ENCODE data around the gene EYS. TPM values are rescaled to one million over a fixed set of nuclear protein-coding genes. Genes with fewer than 3 reads are reported as not detected.

EYS gene
- total and polyA plus RNA-seq, 2 experiments from 2014 or later: 0.04 TPM; not detected in 1

DNA sequence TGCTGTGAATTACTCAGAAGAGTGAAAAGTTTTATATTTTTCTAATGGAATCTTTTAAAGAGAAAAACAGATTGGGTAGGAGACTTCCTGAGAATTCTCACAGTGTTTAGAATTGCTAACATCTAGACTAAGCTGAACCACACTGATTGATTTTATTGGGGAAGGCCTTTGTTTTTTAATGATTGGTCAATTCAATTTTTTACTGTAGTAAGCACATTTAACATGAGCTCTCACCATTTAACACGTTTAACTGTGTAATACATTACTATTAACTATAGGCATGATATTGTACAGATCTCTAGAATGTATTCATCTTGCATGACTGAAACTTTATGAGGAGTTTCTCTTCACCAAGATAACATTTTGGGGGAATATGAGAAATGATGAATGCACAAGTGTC lies 1084.1 kb downstream of the EYS start:
- Histone ChIP-seq H3K4me1 (ENCODE audit: insufficient read depth) (no peaks in the 10 kb centered on the region), H2AFZ (no peak overlapping the region), H3K9me2 (ENCODE audit: insufficient read depth) (no peaks in the 10 kb centered on the region), H3K27ac (no peak overlapping the region), H3K79me2 (ENCODE audit: insufficient read depth) (no peaks in the 10 kb centered on the region), H3F3A (ENCODE audit: insufficient read depth) (no peaks in the 10 kb centered on the region), H4K20me1 (ENCODE audit: insufficient read depth) (no peaks in the 10 kb centered on the region), H3K27me3 (replicated peaks; ENCODE audit: insufficient read depth) (no peaks in the 10 kb centered on the region), H3K36me3 (ENCODE audit: low read depth) (no peaks in the 10 kb centered on the region), H3K9me3 (ENCODE audit: low read depth) (no peaks in the 10 kb centered on the region), H3K9ac (no peak overlapping the region), H3K4me3 (no peak overlapping the region), H3K4me2 (ENCODE audit: unreplicated experiment) (no peak overlapping the region)
- no peak for DNase-seq
- WGBS, 2 experiments (ENCODE audit: low coverage in 1 of 2, low lambda C conversion rate in 2 of 2, missing lambda C conversion rate in 2 of 2): 3 to 7% methylated on average over 1 of the region's 1 CpG
- no peak for TF ChIP-seq EZH2 (IDR thresholded peaks at IDR 0.05; ENCODE audit: insufficient read depth, poor library complexity, severe bottlenecking)
- no peak for TF ChIP-seq EZH2phosphoT487 (IDR thresholded peaks at IDR 0.05; ENCODE audit: insufficient read depth, low read depth)
- in situ Hi-C loops (cut with MboI): no loop called here

DNA sequence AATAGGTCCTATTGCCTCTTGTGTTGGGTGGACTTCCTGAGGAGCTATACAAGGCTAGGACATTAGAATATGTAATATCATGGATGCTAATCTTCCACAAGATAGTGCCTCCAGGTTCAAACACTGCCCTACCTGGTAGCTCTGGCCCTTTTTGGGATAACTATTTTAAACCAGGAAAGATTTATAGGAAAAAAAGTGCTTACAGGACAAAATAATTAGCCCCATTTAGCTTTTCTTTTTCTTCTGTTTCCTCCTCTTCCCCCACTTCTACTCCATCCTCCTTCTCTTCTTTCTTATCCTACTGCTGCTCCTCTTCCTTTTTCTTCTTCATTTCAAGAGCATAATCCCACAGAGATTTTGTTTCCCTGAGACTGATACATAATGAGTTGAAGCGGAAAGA lies 1104.0 kb downstream of the EYS start:
- Histone ChIP-seq H3K9me3 (ENCODE audit: low read depth) (no peaks in the 10 kb centered on the region), H3K4me2 (ENCODE audit: unreplicated experiment) (no peak overlapping the region), H3K36me3 (ENCODE audit: low read depth) (no peaks in the 10 kb centered on the region), H3K9me2 (ENCODE audit: insufficient read depth) (no peaks in the 10 kb centered on the region), H3K4me3 (no peak overlapping the region), H3F3A (ENCODE audit: insufficient read depth) (no peaks in the 10 kb centered on the region), H3K9ac (no peak overlapping the region), H3K27me3 (replicated peaks; ENCODE audit: insufficient read depth) (no peaks in the 10 kb centered on the region), H3K79me2 (ENCODE audit: insufficient read depth) (no peaks in the 10 kb centered on the region), H2AFZ (no peak overlapping the region), H3K27ac (no peak overlapping the region), H4K20me1 (ENCODE audit: insufficient read depth) (no peaks in the 10 kb centered on the region), H3K4me1 (ENCODE audit: insufficient read depth) (no peaks in the 10 kb centered on the region)
- no peak for TF ChIP-seq EZH2 (IDR thresholded peaks at IDR 0.05; ENCODE audit: insufficient read depth, poor library complexity, severe bottlenecking)
- no peak for TF ChIP-seq EZH2phosphoT487 (IDR thresholded peaks at IDR 0.05; ENCODE audit: insufficient read depth, low read depth)
- DNase-seq: no peak
- WGBS, 2 experiments (ENCODE audit: low coverage in 1 of 2, low lambda C conversion rate in 2 of 2, missing lambda C conversion rate in 2 of 2): 10 to 11% methylated on average over 1 of the region's 1 CpG
- in situ Hi-C loops (cut with MboI): no loop called here

DNA sequence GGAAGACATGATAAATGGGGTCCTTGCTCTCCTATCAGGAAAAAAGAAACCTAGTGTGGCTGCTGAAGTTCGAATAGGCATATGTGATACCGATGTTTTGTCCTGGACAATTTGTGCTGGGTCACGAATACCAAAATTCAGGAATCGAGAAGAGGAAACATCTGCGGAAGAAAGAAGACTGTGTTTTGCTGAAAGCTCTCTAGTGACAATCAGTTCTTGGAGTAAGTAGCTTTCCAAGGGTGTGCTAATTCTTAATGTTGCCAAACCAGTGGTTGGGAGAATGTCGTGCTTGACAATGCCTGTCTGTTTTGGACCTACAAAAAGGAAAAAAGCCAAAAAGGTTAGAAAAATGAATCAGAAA lies 1115.4 kb downstream of the EYS start:
- DNase-seq: no peak
- no peaks in the 10 kb centered on the region for H3F3A ChIP-seq (ENCODE audit: insufficient read depth)
- in situ Hi-C loops (cut with MboI): no loop called here
- 47 to 54% methylated on average over 6 of the region's 6 CpGs for whole genome bisulfite sequencing, 2 experiments (ENCODE audit: low coverage in 1 of 2, low lambda C conversion rate in 2 of 2, missing lambda C conversion rate in 2 of 2)
- H4K20me1 ChIP-seq (ENCODE audit: insufficient read depth): no peaks in the 10 kb centered on the region
- no peak overlapping the region for H2AFZ ChIP-seq
- H3K27me3 ChIP-seq (replicated peaks; ENCODE audit: insufficient read depth): no peaks in the 10 kb centered on the region
- H3K36me3 ChIP-seq (ENCODE audit: low read depth): no peaks in the 10 kb centered on the region
- H3K4me2 ChIP-seq (ENCODE audit: unreplicated experiment): no peak overlapping the region
- TF ChIP-seq EZH2phosphoT487 (IDR thresholded peaks at IDR 0.05; ENCODE audit: insufficient read depth, low read depth) (no peak), EZH2 (IDR thresholded peaks at IDR 0.05; ENCODE audit: insufficient read depth, poor library complexity, severe bottlenecking) (no peak)
- H3K9ac ChIP-seq: no peak overlapping the region
- H3K79me2 ChIP-seq (ENCODE audit: insufficient read depth): no peaks in the 10 kb centered on the region
- no peaks in the 10 kb centered on the region for H3K9me2 ChIP-seq (ENCODE audit: insufficient read depth)
- no peaks in the 10 kb centered on the region for H3K4me1 ChIP-seq (ENCODE audit: insufficient read depth)
- H3K27ac ChIP-seq: no peak overlapping the region
- H3K9me3 ChIP-seq (ENCODE audit: low read depth): no peaks in the 10 kb centered on the region
- no peak overlapping the region for H3K4me3 ChIP-seq

DNA sequence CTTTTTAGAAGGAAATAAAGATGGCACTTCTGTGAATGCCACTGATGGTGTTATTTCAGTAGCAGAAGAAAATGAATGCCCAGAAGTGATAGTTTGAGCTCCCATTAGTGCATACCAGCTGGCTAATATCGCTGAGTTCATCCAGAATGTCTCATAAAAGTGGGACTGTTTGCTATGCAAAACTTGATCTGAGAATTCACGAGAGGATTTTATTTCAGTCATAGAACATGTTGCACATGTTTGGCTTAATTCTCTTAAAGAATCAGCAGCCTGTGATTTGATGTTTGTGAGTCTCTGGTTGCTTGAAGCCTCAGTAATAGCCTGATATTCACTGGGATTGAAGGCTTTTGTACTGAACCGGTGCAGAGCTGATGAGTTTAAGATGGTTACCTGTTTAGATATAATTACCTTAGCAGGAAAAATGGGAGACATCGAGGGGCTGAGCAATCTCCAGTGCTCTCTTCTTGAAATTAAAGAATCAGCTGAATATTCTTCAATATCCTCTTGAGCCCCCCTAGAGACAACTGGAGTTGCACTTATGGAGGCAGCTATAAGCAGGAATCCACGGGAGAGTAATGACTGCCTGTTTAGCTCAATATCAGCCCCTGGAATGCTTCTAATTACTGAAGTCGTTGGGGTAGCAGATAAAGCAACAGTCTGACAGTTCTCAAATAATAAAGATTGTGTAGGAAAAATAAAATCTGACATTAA lies 1115.9 kb downstream of the EYS start:
- Histone ChIP-seq H3K4me3 (no peak overlapping the region), H3K36me3 (ENCODE audit: low read depth) (no peaks in the 10 kb centered on the region), H3F3A (ENCODE audit: insufficient read depth) (no peaks in the 10 kb centered on the region), H3K9me3 (ENCODE audit: low read depth) (no peaks in the 10 kb centered on the region), H3K9me2 (ENCODE audit: insufficient read depth) (no peaks in the 10 kb centered on the region), H3K4me2 (ENCODE audit: unreplicated experiment) (no peak overlapping the region), H3K27me3 (replicated peaks; ENCODE audit: insufficient read depth) (no peaks in the 10 kb centered on the region), H4K20me1 (ENCODE audit: insufficient read depth) (no peaks in the 10 kb centered on the region), H3K9ac (no peak overlapping the region), H3K27ac (no peak overlapping the region), H3K79me2 (ENCODE audit: insufficient read depth) (no peaks in the 10 kb centered on the region), H3K4me1 (ENCODE audit: insufficient read depth) (no peaks in the 10 kb centered on the region), H2AFZ (no peak overlapping the region)
- in situ Hi-C loops (cut with MboI): no loop called here
- no peak for DNase-seq
- TF ChIP-seq EZH2phosphoT487 (IDR thresholded peaks at IDR 0.05; ENCODE audit: insufficient read depth, low read depth): no peak
- no peak for TF ChIP-seq EZH2 (IDR thresholded peaks at IDR 0.05; ENCODE audit: insufficient read depth, poor library complexity, severe bottlenecking)
- 7 to 10% methylated on average over 6 of the region's 6 CpGs for WGBS, 2 experiments (ENCODE audit: low coverage in 1 of 2, low lambda C conversion rate in 2 of 2, missing lambda C conversion rate in 2 of 2)

All from GM23248 (cell line).